Erythroblast (primary cell): ENCODE results near the gene POLD2.

Source experiments
- DNase-seq, 2 experiments: peaks; one replicate each; lab custom pipeline; 2025; lab: John Stamatoyannopoulos, UW
- GATA1 ChIP-seq: IDR thresholded peaks from 2 replicates; pipeline ENCODE4 v1.6.1; 2011; ENCODE audit warnings: low read depth, mild to moderate bottlenecking, control low read depth, low read length, moderate library complexity
- POLR2A ChIP-seq: IDR thresholded peaks from 2 replicates; pipeline ENCODE4 v1.6.1; 2011; ENCODE audit warnings: mild to moderate bottlenecking, low read length

POLD2 gene

GRCh38 chr7:44087911-44088838, 35.2 kb downstream of the POLD2 start:
- TF ChIP-seq GATA1 (no peak), POLR2A (no peak)
- DNase-seq: no peak

GRCh38 chr7:44086627-44087026, 36.7 kb downstream of the POLD2 start:
- TF ChIP-seq POLR2A: no peak
- no peak for DNase-seq

GRCh38 chr7:44085546-44085945, 37.8 kb downstream of the POLD2 start:
- no peak for TF ChIP-seq GATA1
- no peak for TF ChIP-seq POLR2A
- no peak for DNase-seq

- TF ChIP-seq GATA1 (no peak), POLR2A (no peak)
- DNase-seq: no peak
Measured at GRCh38 chr7:44084701-44085100, 38.6 kb downstream of the POLD2 start.

- TF ChIP-seq POLR2A (no peak), GATA1 (no peak)
- no peak for DNase-seq
Measured at GRCh38 chr7:44083796-44084195, 39.6 kb downstream of the POLD2 start.

- DNase-seq: peak; percentile 92 to 93
- TF ChIP-seq GATA1 (no peak), POLR2A (no peak)
Measured at GRCh38 chr7:44082541-44083207, 40.7 kb downstream of the POLD2 start.

GRCh38 chr7:44081266-44081748, 42.0 kb downstream of the POLD2 start:
- DNase-seq: peak; percentile 86 to 94
- TF ChIP-seq POLR2A (no peak), GATA1 (peak; percentile 76)

GRCh38 chr7:44080686-44081265, 42.6 kb downstream of the POLD2 start:
- DNase-seq: no peak
- TF ChIP-seq GATA1 (no peak), POLR2A (no peak)

- TF ChIP-seq POLR2A: no peak
- no peak for TF ChIP-seq GATA1
- no peak for DNase-seq
Measured at GRCh38 chr7:44080118-44080517, 43.2 kb downstream of the POLD2 start.

GRCh38 chr7:44079331-44080021, 43.9 kb downstream of the POLD2 start:
- DNase-seq: no peak
- TF ChIP-seq POLR2A (no peak), GATA1 (no peak)

GRCh38 chr7:44078521-44078920, 44.8 kb downstream of the POLD2 start:
- TF ChIP-seq POLR2A (no peak), GATA1 (no peak)
- no peak for DNase-seq

- TF ChIP-seq POLR2A: no peak
- TF ChIP-seq GATA1: no peak
- no peak for DNase-seq
Measured at GRCh38 chr7:44077681-44078091, 45.7 kb downstream of the POLD2 start.

- TF ChIP-seq POLR2A (no peak), GATA1 (no peak)
- no peak for DNase-seq
Measured at GRCh38 chr7:44077061-44077460, 46.3 kb downstream of the POLD2 start.
